Renal cortical epithelial cell (primary cell): Measurements from ENCODE around the gene CYLD. TPM values are rescaled to one million over a fixed set of nuclear protein-coding genes. Genes with fewer than 3 reads are reported as not detected.

Experiments
- DNase-seq: peaks from one replicate; pipeline ENCODE4 v3.0.0-alpha.2; 2011; ENCODE audit warnings: low read depth
- total RNA-seq: library from RNA; depleted of rRNA; stranded (reverse); fragments of >200 nt; gene quantifications from 2 replicates; pipeline ENCODE4 v1.2.3, GENCODE V29; 2014

CYLD gene
- total RNA-seq, 1 donor from 2014 or later: 63.1 TPM

DNA sequence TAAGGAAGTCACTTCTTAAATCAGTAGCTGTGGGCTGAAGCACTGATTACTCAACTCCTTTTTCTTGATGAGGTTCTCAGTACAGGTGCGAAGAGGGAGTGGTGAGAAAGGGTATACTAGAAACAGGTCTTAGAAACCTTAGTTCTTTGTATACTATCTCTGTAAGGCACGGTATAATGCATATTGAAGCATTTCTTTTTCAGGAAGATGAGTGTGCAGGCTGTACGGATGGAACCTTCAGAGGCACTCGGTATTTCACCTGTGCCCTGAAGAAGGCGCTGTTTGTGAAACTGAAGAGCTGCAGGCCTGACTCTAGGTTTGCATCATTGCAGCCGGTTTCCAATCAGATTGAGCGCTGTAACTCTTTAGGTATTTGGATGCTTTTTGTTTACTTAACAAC is 39.2 kb downstream of the CYLD start:
- no peak for DNase-seq

DNA sequence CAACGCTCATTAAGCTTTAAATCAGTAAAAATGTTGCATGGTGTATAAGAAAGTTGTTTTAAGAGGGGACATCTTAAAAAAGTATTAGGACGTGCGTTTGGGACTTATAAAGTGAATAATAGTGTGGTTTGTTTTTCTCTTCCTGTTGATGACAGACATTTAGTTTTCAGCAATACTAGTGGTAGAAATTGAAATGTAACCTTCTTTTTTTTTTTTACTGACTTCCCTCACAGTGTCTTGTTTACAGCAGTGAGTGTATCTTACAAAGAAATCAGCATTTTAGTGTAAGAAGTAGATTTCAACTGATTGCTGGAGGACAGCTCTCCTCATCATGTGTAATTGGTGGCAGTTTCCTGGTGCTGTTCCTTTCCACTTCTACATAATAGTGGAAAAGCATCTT is 39.6 kb downstream of the CYLD start:
- no peak for DNase-seq

DNA sequence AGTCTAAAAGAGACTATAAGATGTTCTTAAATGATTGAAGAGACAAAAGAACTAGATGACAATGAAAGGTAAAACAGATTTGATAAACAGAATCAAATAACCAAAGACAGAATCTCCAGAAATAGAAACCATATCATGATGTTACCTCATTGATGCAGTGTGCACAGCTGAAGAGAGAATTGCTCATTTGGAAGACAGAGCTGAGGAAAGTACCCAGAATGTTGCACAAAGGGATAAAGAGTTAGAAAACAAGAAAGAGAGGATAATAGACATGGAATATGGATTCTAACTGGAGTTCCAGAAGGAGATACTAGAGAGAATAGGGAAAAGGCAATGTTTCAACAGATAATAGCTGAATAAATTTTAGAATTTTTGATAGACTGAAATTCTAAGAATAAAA is 47.9 kb downstream of the CYLD start:
- no peak for DNase-seq

DNA sequence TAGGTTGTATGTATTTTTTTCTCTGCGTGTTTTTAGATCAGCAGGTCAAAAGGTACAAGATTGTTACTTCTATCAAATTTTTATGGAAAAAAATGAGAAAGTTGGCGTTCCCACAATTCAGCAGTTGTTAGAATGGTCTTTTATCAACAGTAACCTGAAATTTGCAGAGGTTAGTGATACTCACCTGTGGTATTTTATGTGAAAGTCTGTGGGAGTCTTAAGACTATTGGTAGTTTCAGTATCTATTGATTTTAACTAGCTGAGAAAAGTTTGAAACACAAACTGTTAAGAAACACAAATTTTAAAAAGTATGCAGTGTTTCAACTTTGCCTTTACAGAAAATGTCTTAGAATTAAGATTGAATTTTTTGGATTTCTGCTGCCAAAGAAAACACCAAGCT is 49.6 kb downstream of the CYLD start:
- DNase-seq: no peak

DNA sequence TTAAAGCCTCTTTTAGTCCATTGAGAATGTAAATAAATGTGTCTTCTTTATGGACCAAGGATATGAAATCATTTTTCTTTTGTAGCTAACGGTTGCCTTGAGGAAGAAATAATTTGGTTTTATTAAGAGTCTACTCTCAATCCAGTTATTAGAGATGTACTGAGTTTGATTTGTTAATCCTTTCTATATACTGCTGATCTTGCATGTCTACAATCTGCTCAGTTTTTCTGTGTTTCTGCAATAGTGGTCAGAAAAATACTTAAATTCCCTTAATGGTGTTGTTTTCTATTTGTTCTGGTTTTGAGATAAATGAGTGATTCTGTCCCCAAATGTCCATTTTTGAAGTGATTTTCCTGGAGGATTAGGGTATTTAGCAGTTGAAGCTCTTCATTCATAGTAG is 54.9 kb downstream of the CYLD start:
- no peak for DNase-seq

DNA sequence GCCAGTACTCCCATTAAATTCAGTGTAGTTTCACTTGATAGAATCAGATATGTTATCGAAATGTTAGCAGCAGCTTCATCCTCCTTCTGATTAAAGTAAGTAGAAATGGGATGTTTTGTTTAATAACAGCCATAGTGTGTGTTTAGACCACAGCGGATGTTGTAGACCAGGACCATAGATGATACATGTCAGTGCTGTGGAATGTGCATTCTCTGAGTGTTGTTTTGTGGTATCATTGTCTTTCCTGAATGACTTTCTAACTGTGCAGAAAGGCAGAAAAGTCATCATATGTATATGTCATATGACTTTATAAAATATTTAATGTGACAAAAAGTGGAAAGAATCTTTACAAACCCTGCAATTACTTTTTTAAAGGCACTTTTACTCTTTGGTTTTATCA is 55.6 kb downstream of the CYLD start:
- DNase-seq: no peak

DNA sequence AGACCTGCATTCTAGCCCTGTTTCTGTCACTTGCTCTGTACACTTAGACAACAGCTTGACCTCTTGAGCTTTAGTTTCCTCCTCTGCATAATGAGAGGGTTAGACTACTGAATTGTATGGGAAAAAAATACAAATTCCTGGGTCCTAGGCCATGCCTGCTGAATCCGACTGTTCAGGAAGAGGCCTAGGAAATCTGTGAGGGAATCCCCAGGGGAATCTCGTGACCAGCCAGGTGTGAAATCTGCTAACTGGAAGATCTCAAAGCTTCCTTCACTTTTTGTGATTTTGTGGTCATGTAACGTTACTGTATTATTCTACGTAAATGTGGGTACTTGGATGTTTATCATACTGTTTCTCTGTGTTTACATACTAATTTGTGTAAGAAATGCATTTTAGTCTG is 58.2 kb downstream of the CYLD start:
- DNase-seq: no peak

DNA sequence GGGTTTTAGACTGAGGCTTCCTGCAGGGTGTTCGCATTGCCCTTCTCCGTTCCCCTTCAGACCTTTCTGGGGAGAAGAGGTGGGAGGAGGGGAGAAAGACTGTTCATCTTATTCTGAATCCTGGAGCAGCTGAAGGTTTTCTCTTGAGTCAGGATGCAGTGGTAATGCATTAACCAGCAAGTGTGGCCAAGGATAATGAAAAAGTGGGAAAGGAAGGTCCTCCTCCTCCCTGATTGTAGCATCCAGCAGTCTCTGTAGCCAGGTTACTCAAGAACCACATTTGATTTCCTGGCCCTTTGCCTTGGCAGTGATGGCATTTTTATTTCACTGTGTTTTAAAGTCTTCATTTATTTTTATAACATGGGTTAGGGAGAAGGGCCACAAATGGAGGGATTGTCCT is 59.1 kb downstream of the CYLD start:
- peak; percentile 42 for DNase-seq

DNA sequence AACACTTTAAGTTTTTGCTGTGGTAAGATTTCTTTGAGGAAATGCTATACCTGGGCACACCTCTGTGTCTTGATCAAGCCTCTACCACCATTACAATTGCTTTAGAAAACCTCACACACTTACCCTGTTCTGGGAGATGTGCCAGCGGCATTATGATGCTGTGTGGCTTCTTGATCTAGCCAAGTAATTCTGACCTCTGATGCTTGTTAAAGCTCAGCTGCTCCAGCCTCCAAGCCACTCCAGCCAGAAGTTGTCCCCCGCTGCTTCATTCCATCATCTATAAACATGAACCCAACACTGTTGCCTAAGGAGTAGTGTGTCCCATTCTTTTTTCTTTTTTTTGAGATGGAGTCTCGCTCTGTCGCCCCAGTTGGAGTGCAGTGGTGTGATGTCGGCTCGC is 60.1 kb downstream of the CYLD start:
- no peak for DNase-seq

DNA sequence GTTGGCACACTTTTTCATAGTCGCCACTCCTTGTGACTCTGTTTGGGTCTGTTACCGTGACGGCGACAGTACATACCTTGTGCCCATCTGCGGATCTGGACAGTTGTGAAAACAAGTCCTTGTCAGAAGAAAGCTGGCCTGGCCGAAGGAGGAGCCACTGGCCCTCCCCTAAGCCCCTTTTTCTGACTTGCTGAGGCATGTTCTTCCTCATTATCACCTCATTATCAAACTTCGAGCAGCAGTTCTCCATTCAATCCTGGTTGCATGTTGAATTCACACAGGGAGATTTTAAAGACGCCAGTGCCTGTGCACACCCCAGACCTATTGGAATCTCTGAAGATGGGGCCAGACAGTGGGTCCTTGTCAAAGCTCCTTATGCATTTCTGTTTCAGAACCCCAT is 61.1 kb downstream of the CYLD start:
- DNase-seq: no peak

DNA sequence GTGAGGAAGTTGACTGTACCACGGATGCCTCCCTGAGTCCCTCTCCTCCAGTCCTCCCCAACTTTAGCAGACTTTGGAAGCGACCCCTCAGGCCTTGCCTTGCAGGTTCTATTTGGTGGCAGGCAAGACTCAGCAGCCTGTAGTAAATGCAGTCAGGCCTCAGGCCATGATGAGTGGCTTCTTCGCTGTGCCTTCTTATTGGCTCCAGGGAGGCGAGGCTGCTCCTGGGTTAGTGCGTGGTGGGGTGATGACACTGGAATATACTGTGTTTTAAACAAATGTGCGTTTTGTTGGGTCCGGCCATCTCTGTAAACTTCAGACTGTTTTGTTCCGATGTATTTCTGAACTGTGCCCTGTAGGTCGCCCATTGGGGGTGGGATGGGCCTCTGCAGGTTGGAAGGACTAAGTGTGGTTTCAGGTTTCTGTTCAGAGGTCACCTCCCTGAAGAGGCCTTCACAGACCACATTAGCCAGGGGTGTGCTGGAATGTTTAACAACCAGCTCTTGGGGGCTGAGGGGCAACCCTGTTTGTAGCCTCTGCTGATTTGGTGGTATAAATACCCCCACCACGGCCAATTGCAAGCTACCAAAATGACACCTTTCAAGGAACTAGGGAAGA is 62.5 kb downstream of the CYLD start:
- DNase-seq: no peak

DNA sequence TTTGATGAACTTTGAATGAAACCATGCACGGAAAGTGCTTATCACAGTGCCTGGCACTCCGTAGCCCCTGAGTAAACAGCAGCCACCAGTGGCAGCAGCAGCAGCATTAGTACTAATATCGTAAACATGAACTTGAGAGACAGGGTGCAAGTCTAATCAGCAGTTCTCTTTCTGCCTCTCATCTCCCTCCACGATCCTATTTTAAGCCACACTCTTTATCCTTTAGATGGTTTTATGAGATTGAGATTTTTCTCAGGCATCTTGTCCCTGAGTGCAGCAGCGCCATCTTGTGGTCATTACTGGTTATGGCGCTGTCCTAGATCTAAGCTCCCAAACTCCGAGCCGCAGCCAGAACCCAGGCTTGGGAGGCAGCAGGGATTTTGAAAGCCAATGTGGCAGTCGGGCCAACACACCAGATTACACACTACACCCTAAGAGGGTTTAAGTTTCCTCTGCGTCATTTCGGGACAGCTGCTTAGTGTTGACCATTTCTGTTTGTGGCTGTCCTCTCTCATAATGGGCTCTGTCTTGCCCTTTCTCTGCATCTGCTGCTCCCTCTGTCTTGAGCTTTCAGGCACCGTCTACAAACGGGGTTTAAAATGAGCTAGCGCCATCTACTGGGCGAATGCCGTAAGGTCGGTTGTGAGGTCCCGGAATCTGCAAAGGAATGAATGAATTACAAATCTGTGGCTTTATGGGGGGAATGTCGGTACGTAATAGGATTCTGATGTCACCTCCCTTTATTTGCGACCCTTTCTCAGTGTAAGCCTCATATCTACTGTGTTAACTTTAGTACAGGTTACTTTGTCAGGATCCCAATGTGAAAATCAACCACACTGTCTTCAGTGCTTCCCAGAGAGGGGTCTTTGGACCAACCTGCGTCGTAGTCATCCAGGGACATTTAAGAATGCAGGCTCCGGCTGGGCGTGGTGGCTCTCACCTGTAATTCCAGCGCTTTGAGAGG is 64.5 kb downstream of the CYLD start:
- DNase-seq: peak; percentile 83

DNA sequence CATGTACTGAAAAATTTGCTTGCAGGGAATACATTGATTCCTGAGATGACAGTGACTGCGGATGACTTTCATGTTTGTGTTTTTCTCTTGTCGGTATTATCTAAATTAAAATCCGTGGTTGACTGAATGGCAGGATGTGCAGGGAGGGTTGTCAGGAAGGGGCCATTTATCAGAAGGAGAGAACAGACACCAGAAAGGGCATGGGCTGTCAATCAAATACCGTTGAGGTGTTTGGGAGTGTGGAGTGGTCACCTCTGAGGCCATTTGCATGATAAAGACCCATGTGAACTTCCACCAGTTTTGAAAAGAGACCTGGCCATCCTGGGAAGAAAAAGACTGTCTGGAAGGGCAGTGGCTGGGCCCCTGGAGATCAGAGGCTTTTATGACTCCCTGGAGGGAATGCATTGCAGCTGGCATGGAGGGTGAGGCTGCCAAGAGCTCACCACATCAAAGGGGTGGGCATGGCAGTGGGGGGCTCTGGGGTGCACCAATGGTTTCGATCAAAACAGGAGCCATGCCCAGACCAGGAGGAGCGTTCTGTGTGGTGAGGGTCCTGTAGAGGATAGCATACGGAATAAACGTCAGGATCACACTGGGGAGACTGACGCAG is 67.1 kb downstream of the CYLD start:
- no peak for DNase-seq

DNA sequence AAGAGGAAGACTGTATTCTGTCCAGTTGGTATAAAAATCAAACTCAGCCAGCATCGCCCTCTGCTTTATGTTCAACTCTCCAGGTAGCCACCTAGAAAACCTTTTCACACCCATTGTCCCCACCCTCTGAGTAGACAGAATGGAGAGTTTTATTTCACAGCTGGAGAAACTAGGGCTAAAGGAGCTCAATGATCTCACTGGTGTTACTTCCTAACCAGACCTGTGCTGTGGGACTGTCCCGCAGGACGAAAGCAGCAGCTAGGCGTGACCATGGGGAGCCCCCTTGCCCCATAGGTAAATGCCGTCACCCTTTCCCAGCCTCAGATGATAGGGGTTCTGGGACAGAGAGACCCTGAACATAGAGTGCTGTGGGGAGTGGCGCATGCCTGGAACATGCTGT is 67.7 kb downstream of the CYLD start:
- no peak for DNase-seq

DNA sequence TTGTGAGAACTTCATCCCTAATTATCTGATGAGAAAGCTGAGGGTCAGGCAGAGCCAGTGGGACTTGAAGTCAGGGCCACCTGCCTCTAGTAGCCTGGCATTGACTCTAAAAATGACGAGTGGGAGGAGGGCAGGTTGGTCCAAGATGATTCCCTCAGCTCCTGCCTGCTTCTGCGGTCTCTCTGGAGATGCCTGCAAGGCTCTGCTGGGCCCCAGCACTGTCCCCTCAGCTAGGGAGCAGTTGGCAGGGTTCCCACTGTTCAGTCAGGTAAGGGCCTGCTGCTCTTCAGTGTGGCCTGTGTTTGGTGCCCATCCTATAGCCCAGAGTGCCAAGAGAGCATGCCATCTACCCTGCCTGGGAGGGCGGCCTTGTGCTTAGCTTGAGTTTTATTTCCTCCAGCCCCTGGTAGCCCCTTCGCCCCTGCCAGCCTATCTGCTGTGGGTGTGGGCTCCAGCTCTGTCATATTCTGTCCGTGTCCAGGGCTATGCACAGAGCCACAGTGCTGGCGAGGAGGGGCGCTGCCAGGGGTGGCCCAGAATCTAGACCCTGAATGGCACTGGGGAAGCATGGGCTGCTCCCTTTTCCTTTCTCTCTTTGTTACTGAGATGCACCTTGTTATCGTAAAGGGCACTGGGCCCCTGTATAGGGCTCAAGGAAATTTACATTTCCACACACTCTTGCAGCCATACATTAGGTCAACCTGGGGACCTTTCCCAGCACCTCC is 68.5 kb downstream of the CYLD start:
- no peak for DNase-seq

DNA sequence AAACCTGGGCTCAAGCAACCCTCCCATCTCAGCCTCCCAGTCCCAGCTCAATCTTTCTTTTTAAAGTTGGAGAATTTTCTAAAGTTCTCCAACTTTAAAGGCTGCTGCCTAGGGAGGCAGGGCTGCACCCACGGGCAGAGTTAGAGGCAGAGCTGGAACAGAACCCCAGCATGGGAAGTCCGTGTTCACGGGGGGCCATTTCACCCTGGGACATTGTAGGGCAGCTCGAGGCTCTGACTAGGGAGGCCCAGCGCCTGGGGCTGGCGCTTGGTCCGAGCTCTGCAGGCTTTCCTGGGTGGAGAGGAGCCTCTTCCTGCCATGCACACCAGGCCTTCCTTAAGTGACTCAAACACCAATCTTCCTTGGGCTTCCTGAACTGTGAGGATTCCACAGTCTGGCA is 70.2 kb downstream of the CYLD start:
- DNase-seq: no peak

DNA sequence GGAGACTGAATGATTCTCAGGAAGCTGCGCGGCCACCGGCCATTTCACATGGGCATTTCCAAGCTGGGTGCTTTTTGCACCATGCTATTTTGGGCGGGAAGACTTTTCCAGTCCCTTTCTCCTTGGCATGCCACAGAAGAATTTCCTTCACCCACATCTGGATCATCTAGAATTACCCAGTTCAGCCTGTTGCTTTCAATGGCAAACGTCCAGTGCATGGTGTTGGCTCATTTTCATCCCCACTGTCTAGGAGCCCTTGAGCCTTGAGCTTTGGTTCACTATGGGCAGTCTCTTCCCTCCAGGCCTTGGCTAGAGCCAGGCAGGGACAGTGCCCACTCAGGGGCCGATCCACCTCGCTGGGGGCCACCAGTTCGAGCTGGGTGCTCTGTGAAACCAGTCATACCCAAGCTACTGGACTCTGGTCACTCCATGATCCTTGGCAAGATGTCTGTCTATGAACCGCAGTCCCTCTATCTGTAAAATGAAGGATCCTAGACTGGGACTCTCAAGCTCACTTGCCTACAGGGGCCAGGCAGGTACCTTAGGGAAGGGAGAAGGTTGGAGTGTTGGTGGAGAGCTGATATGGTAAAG is 71.1 kb downstream of the CYLD start:
- DNase-seq: no peak

DNA sequence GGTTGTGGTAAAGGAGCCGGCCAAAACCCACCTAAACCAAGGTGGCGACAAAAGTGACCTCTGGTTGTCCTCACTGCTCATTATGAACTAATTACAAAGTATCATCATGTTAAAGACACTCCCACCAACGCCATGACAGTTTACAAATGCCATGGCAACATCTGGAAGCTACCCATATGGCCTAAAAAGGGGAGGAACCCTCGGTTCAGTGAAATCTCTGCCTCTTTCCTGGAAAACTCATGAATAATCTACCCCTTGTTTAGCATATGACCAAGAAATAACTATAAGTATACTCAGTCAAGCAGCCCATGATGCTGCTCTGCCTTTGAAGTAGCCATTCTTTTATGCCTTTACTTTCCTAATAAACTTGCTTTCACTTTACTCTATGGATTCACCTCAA is 72.2 kb downstream of the CYLD start:
- no peak for DNase-seq

DNA sequence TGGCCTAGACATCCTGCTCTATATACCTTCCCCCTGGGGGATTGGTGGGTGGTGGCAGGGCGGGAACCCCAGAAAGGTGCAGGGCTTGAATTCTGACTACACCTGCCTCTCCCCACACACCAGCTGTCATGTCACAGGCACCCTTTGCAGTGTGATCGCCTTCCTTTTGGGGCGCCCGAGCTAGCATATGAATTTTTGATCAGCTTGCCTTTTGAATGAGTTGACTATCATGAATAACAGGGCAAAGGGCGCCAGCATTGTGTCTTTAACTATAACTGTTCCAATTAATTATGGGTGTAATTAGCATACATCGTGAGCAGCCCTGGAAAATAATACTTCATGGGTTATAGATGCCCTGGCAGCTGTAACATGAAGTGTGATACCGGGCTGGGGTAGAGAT is 72.7 kb downstream of the CYLD start:
- DNase-seq: no peak

DNA sequence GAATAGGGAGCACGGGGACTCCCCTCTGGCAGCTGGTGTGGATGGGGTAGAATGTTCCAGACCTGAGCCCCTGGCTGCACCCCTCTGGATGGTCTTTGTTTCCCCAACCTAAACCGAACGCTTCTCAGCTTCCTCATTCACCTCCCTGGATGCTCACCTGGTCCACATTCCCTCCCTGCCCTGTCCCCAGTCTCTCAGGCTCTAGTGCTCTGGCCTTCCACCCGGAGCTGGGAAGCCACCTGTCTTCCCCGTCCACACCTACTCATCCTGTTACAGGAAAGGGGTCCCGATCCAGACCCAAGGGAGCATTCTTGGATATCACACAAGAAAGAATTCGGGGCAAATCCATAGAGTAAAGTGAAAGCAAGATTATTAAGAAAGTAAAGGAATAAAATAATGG is 73.5 kb downstream of the CYLD start:
- DNase-seq: no peak

DNA sequence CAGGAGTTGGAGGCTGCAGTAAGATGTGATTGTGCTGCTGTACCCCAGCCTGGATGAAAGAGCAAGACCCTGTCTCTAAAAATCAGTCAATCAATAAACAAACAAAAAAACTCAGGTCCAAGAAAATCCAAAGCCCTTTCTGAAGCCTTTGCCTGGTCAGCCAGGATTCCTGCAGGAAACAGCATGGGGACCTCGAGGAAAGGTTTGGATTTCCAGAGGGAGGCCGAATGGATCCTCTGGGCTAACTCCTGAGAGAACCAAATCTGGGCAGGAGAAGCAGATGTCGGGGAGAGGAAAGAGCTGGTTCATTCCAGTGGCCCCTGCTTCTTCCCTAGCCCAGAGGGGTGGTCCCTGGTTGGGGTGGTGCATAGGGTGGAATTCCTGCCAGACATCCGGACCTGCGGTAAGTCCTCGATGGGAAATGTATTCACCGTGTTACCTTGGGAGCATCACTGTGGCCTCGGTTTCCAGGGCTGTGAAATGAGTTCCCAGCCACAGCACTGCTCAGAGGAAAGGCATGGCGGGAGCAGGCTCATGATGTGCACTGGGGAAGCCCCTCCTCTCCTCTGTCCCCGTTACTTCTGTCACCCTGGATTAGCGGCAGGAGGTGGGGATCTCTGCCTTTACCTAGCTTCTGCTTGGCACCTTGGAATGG is 75.1 kb downstream of the CYLD start:
- no peak for DNase-seq
